GM12878 (cell line): Measurements from ENCODE around the gene PLA2G12B. TPM values are rescaled to one million over a fixed set of nuclear protein-coding genes. Genes with fewer than 3 reads are reported as not detected.

Source experiments
- ATAC-seq: fragments of 200-7000 bp; cut with Tn5 transposase; 3 replicates; pipeline ENCODE4 v1.9.1; 2020; ENCODE audit warnings: mild to moderate bottlenecking, moderate library complexity
- BruUV-seq: library from RNA; stranded (reverse); fragments of 400-500 nt; replicated peaks from 2 replicates; lab custom pipeline; 2021; lab: Mats Ljungman, UMichigan
- CTCF ChIA-PET: fragments of 300-600 bp; sonication (Branson Sonifier 250); formaldehyde crosslinking; extraction: SDS; loops from one replicate; lab custom pipeline; 2021; ENCODE audit warnings: inconsistent platforms; lab: Yijun Ruan, JAX
- POLR2A ChIA-PET: fragments of 350-600 bp; formaldehyde crosslinking; extraction: SDS; loops from one replicate; lab custom pipeline; 2021; ENCODE audit warnings: inconsistent platforms; lab: Charles Lee
- RAD21 ChIA-PET: fragments of 300-600 bp; sonication (Branson Sonifier 250); formaldehyde crosslinking; loops from one replicate; lab custom pipeline; 2023; ENCODE audit warnings: antibody characterized with exemption; ENCODE audit not compliant: unreplicated experiment; lab: Charles Lee
- SMC1A ChIA-PET: fragments of 300-600 bp; sonication (Branson Sonifier 250); formaldehyde crosslinking; loops from one replicate; lab custom pipeline; 2023; ENCODE audit not compliant: unreplicated experiment, uncharacterized antibody; lab: Charles Lee
- DNase-seq: peaks from one replicate; pipeline ENCODE4 v3.0.0-alpha.2; 2011; ENCODE audit warnings: low read depth, low spot score
- FAIRE-seq: peaks from 3 replicates; lab custom pipeline; 2011; peaks lifted over from hg19 to GRCh38; lab: Jason Lieb, UNC
- H2AFZ ChIP-seq: 2 replicates; pipeline ENCODE4 v1.6.0; 2011; ENCODE audit warnings: low read depth, low read length, control low read depth; ENCODE audit not compliant: control insufficient read depth
- H3K27ac ChIP-seq: 2 replicates; pipeline ENCODE4 v1.5.1; 2011; ENCODE audit warnings: control low read depth; ENCODE audit not compliant: control insufficient read depth, insufficient read depth
- H3K27me3 ChIP-seq, 2 experiments: replicated peaks in 1 of 2; 2 replicates each; pipeline versions ENCODE4 v1.6.0 to v1.6.1; 2011; ENCODE audit warnings: low read length in 1 of 2; ENCODE audit not compliant: control insufficient read depth in 2 of 2, insufficient read depth in 2 of 2
- H3K36me3 ChIP-seq, 2 experiments: 2 replicates each; pipeline ENCODE4 v1.5.1; 2011; ENCODE audit warnings: low read length in 1 of 2; ENCODE audit not compliant: control insufficient read depth in 2 of 2, insufficient read depth in 2 of 2
- H3K4me1 ChIP-seq: 2 replicates; pipeline ENCODE4 v1.6.1; 2011; ENCODE audit warnings: mild to moderate bottlenecking, low read length, moderate library complexity, mixed read lengths; ENCODE audit not compliant: control insufficient read depth, insufficient read depth
- H3K4me2 ChIP-seq: 2 replicates; pipeline ENCODE4 v1.6.0; 2011; ENCODE audit warnings: control low read depth; ENCODE audit not compliant: control insufficient read depth, insufficient read depth
- H3K4me3 ChIP-seq: fragments of 200-600 bp; sonication (generic); 2 replicates; pipeline ENCODE4 v1.5.1; 2016
- H3K79me2 ChIP-seq: 2 replicates; pipeline ENCODE4 v1.6.0; 2011; ENCODE audit warnings: low read length; ENCODE audit not compliant: control insufficient read depth, insufficient read depth
- H3K9ac ChIP-seq: 2 replicates; pipeline ENCODE4 v1.8.0; 2011; ENCODE audit warnings: low read length, control low read depth, mixed read lengths; ENCODE audit not compliant: control insufficient read depth, insufficient read depth
- H3K9me3 ChIP-seq: replicated peaks from 3 replicates; pipeline ENCODE4 v1.5.1; 2011; ENCODE audit warnings: mild to moderate bottlenecking, low read length; ENCODE audit not compliant: control insufficient read depth, insufficient read depth
- H4K20me1 ChIP-seq: 2 replicates; pipeline ENCODE4 v1.6.0; 2011; ENCODE audit not compliant: control insufficient read depth, insufficient read depth
- BCLAF1 ChIP-seq: fragments of 450-650 bp; IDR thresholded peaks from 2 replicates; pipeline ENCODE4 v1.6.1; 2017; ENCODE audit warnings: antibody characterized with exemption, mild to moderate bottlenecking, moderate library complexity
- E2F8 ChIP-seq: fragments of 450-650 bp; IDR thresholded peaks from 2 replicates; pipeline ENCODE4 v1.6.1; 2018; ENCODE audit warnings: mild to moderate bottlenecking, low read depth, moderate library complexity; ENCODE audit not compliant: partially characterized antibody
- FOS ChIP-seq: IDR thresholded peaks from 3 replicates; pipeline ENCODE4 v1.6.1; 2011; ENCODE audit warnings: borderline replicate concordance; ENCODE audit not compliant: insufficient read length; ENCODE audit errors: extremely low read depth
- JUND ChIP-seq: IDR thresholded peaks from 2 replicates; pipeline ENCODE4 v1.6.1; 2012; ENCODE audit warnings: low read depth, mild to moderate bottlenecking, low read length, improper control_type of control experiment, moderate library complexity
- NR2C1 ChIP-seq: fragments of 450-650 bp; IDR thresholded peaks from 2 replicates; pipeline ENCODE4 v1.6.1; 2017; ENCODE audit warnings: antibody characterized with exemption, mild to moderate bottlenecking, moderate library complexity
- NR2F1 ChIP-seq: fragments of 450-650 bp; conservative IDR thresholded peaks from 2 replicates; pipeline ENCODE4 v1.6.1; 2017; ENCODE audit warnings: mild to moderate bottlenecking
- POLR2A ChIP-seq: IDR thresholded peaks from 2 replicates; pipeline ENCODE4 v1.6.1; 2011; ENCODE audit warnings: low read depth, mild to moderate bottlenecking, low read length
- POU2F2 ChIP-seq: IDR thresholded peaks from 3 replicates; pipeline ENCODE4 v1.6.1; 2011; ENCODE audit warnings: low read depth, mild to moderate bottlenecking, low read length, borderline replicate concordance
- RB1 ChIP-seq: fragments of 450-650 bp; formaldehyde crosslinking; IDR thresholded peaks from 2 replicates; pipeline ENCODE4 v1.6.1; 2017; ENCODE audit warnings: mild to moderate bottlenecking, borderline replicate concordance
- SMAD1 ChIP-seq: fragments of 450-650 bp; IDR thresholded peaks from 2 replicates; pipeline ENCODE4 v1.6.1; 2018; ENCODE audit warnings: mild to moderate bottlenecking, low read depth; ENCODE audit not compliant: partially characterized antibody
- SREBF1 ChIP-seq: IDR thresholded peaks from 2 replicates; pipeline ENCODE4 v1.6.1; 2012; ENCODE audit warnings: mild to moderate bottlenecking, low read length
- SUPT20H ChIP-seq: IDR thresholded peaks from 2 replicates; pipeline ENCODE4 v1.6.1; 2011; ENCODE audit warnings: low read depth, mild to moderate bottlenecking, low read length, moderate library complexity, borderline replicate concordance; ENCODE audit not compliant: control insufficient read depth
- YBX1 ChIP-seq: fragments of 450-650 bp; IDR thresholded peaks from 2 replicates; pipeline ENCODE4 v1.6.1; 2016; ENCODE audit warnings: antibody characterized with exemption
- ZNF24 ChIP-seq: fragments of 450-650 bp; IDR thresholded peaks from 2 replicates; pipeline ENCODE4 v1.6.1; 2017; ENCODE audit warnings: antibody characterized with exemption, mild to moderate bottlenecking
- WGBS: methylation state at CpG from one replicate; pipeline ENCODE4 v1.1.6; 2016; ENCODE audit warnings: low lambda C conversion rate; ENCODE audit not compliant: insufficient replicate concordance, insufficient coverage; ENCODE audit errors: missing lambda C conversion rate; 5-methylcytosine and 5-hydroxymethylcytosine counted together
- in situ Hi-C: fragments of 300-500 bp; cut with MboI; formaldehyde crosslinking; loops from 9 replicates; pipeline ENCODE4 v1.14.3; 2018; ENCODE audit warnings: mixed read lengths
- intact Hi-C: fragments of 100-400 bp; cut with micrococcal nuclease; formaldehyde crosslinking; loops from one replicate; pipeline ENCODE4 v1.14.2; 2022; ENCODE audit not compliant: unreplicated experiment
- polyA plus RNA-seq, 11 experiments: library from polyadenylated mRNA; depleted of rRNA in 4 of 11; unstranded in 6 of 11; stranded (reverse) in 5 of 11; fragments of >200 nt; fragmentation: Nextera tagmentation in 4 of 11; fragmentation: Illumina TruSeq in 1 of 11; extraction: Ambion mirVana in 4 of 11; extraction: Trizol in 1 of 11; gene quantifications; 1 replicate in 1 of 11; 2 replicates in 10 of 11; pipeline versions ENCODE4 v1.2.1 to v1.2.3, GENCODE V29; 2011 to 2016; ENCODE audit warnings: inconsistent platforms in 2 of 11, missing spikeins in 2 of 11, low read depth in 1 of 11
- total RNA-seq, 4 experiments: library from RNA; depleted of rRNA in 3 of 4; stranded (reverse); fragments of >200 nt in 3 of 4; fragmentation: Illumina TruSeq in 1 of 4; extraction: Trizol in 1 of 4; gene quantifications; 2 replicates each; pipeline versions ENCODE4 v1.2.1 to v1.2.3, GENCODE V29; 2013 to 2021

The PLA2G12B gene
- total and polyA plus RNA-seq, 10 of the 15 experiments (the other 5 are each of a cell fraction or from before 2014, with no cell fraction given), result not detected

- POLR2A ChIA-PET, result no interaction called here
- no peak for FAIRE-seq
- in situ Hi-C loops (no loop called here), intact Hi-C loops (no loop called here)
- no peak for DNase-seq
- no peak overlapping the region for H3K27ac ChIP-seq
- no peaks in the 10 kb centered on the region for H3K36me3 ChIP-seq
- BruUV-seq, result no TSS peak
- H3K9ac ChIP-seq, result no peak overlapping the region
- no peaks in the 10 kb centered on the region for H3K79me2 ChIP-seq
- ATAC-seq, result no peak
- no peaks in the 10 kb centered on the region for H3K27me3 ChIP-seq
- no peaks in the 10 kb centered on the region for H4K20me1 ChIP-seq
- H3K4me1 ChIP-seq, result no peaks in the 10 kb centered on the region
- CTCF ChIA-PET, result interaction anchor here (0.7 kb wide), 1 partner anchor 205 kb away, joined by 3 read pairs; no protein-coding TSS in a partner anchor
- H3K4me2 ChIP-seq, result no peak overlapping the region
- no peak overlapping the region for H3K4me3 ChIP-seq
- RAD21 ChIA-PET, result no interaction called here
- SMC1A ChIA-PET, result no interaction called here
- TF ChIP-seq SMAD1 (no peak), FOS (no peak), RB1 (no peak), SREBF1 (no peak), ZNF24 (no peak), E2F8 (no peak), POU2F2 (no peak), SUPT20H (no peak), NR2F1 (no peak), YBX1 (no peak), BCLAF1 (no peak), JUND (no peak), POLR2A (no peak), NR2C1 (no peak)
- 39% methylated on average over 8 of the region's 8 CpGs for whole genome bisulfite sequencing
- H3K9me3 ChIP-seq, result no peaks in the 10 kb centered on the region
- H2AFZ ChIP-seq, result no peak overlapping the region
These were observed 919 bp downstream of the PLA2G12B start for GRCh38 chr10:72953687-72954086.
